Lower leg skin (tissue), 3 donors: ENCODE measurements around the gene CCBE1.

Experiments used
- CTCF ChIP-seq, 3 donors: fragments of 450-650 bp; IDR thresholded peaks; one replicate each; pipeline ENCODE4 v1.5.1; 2016; ENCODE audit warnings: antibody characterized with exemption in 3 of 3, mild to moderate bottlenecking in 3 of 3, moderate library complexity in 2 of 3
- POLR2A ChIP-seq, 2 donors: fragments of 450-650 bp; IDR thresholded peaks; one replicate each; pipeline ENCODE4 v1.6.1; 2016 to 2017; ENCODE audit warnings: antibody characterized with exemption in 2 of 2, mild to moderate bottlenecking in 1 of 2, moderate library complexity in 1 of 2

- TF ChIP-seq CTCF (IDR thresholded peaks at IDR 0.05), result no peak
- no peak for TF ChIP-seq POLR2A (IDR thresholded peaks at IDR 0.05)
These were observed 226.6 kb downstream of the CCBE1 start for GRCh38 chr18:59470561-59471121.
